AG10803 (cell line): Measurements from ENCODE around the gene UEVLD.

Experiments used
- DNase-seq: peaks from one replicate; pipeline ENCODE4 v3.0.0; 2010; ENCODE audit warnings: low read depth
- H3K4me3 ChIP-seq: 2 replicates; pipeline ENCODE4 v1.5.1; 2011; ENCODE audit warnings: mild to moderate bottlenecking, low read length, control low read depth
- TF ChIP-seq, protein P1 (sequence below): conservative IDR thresholded peaks from 2 replicates; pipeline ENCODE4 v1.5.1; 2011; ENCODE audit warnings: mild to moderate bottlenecking, low read length, control low read depth, inconsistent platforms

UEVLD gene

DNA sequence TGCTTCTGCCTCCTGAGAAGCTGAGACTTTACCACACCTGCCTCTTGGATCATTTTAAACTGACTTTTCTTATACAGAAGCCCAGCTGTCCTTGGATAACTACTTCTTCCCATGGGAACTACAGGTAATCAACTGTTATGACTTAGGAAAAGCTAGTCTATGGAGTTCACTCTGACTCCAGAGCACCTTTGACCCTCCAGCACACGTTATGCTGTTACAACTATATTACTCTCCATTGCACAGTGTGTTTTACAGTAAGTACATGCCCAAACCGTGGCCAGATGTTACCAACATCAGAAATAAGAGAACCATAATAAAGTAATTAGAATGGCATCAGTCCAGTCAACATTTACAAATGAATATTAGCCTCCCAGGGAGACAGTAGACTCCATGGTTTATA lies 40.5 kb downstream of the UEVLD start:
- no peak for DNase-seq
- H3K4me3 ChIP-seq, result no peak overlapping the region
- TF ChIP-seq, protein P1, sequence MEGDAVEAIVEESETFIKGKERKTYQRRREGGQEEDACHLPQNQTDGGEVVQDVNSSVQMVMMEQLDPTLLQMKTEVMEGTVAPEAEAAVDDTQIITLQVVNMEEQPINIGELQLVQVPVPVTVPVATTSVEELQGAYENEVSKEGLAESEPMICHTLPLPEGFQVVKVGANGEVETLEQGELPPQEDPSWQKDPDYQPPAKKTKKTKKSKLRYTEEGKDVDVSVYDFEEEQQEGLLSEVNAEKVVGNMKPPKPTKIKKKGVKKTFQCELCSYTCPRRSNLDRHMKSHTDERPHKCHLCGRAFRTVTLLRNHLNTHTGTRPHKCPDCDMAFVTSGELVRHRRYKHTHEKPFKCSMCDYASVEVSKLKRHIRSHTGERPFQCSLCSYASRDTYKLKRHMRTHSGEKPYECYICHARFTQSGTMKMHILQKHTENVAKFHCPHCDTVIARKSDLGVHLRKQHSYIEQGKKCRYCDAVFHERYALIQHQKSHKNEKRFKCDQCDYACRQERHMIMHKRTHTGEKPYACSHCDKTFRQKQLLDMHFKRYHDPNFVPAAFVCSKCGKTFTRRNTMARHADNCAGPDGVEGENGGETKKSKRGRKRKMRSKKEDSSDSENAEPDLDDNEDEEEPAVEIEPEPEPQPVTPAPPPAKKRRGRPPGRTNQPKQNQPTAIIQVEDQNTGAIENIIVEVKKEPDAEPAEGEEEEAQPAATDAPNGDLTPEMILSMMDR, result no peak

DNA sequence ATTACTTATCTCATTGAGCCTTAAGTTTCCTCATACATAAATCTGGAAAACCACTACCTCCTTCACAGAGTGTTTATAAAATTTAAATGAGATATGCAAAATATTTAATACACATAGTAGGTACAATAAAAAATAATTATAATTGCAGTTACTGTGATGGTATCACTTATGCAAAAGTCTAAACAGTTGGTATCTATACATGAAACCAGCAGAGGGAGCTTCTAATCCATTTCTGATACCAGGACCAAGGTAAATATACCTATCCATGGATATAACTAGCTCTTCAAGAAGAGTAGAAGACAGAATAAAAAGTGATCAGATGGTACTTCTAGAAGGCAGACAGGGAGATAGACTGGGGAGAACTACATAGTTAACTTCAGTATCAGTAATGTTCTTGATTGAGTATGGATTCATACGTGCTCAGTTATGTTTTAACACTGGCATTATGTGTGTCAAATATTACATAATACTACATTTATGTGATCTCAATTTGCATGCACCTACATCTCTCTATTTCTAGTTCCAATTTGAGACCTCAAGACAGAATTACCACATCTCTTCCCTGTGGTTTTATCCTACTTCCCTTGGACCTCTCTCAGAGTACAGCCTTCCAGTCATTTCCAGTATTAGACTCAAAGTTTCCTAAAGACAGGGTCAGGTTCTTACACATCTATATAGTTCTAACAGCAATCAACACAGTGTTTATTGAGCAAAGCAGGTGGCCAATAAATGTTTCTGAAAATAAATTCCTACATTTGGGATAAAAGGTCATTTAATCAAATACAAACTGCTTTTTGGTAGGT lies 48.1 kb downstream of the UEVLD start:
- DNase-seq, result no peak
- TF ChIP-seq, protein P1, result peak; percentile 41
- H3K4me3 ChIP-seq, result no peak overlapping the region

DNA sequence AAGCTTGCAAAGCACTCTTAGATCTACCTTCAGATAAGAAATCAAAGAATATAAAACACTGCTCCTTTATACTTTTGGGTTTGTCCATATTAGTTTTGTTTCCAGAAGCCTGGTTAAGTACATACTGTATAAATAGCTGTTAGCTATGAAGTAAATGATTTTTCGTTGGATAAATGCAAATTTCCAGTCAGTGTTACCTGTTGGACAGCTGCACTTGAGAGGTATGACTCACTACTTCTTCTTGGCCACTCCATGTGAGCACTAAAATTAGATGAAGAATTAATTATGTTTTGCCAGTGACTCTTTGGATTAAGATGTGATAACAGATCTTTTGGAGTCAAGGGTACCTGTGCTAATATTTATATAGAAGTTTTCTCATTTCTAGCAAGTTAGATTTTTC lies 52.3 kb downstream of the UEVLD start:
- DNase-seq, result no peak
- H3K4me3 ChIP-seq, result no peak overlapping the region
- TF ChIP-seq, protein P1, result no peak

DNA sequence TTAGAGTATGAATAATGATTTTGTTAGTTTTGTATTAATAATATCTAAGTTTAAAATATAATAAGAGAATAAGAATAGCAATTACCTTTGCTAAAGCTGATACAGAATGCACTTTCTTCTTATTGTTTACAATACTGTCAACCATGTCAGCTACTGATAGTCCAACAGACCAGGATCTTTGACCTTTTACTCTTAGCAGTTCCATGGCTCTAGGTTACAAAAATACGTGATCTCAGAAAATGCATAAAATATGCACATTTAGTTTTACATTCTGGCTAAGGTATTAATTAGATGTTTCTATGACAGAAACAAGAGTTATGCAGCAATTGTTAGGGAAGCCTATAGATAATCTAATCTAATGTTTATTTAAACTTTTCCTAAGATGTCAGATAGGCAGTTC lies 54.3 kb downstream of the UEVLD start:
- H3K4me3 ChIP-seq, result no peak overlapping the region
- TF ChIP-seq, protein P1, result no peak

DNA sequence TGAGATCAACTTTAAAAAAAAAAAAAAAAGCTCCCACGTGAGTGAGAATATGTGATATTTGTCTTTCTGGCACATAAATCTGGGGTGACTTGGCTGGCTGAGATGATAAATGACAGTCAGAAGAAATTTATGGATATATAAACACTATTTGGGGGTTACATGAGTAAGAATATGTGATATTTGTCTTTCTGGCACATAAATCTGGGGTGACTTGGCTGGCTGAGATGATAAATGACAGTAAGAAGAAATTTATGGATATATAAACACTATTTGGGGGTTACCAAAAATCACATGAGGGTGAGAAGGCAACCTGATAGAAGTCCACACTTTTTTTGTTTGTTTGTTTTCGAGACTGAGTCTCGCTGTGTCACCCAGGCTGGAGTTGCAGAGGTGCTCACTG lies 55.2 kb downstream of the UEVLD start:
- no peak overlapping the region for H3K4me3 ChIP-seq
- DNase-seq, result no peak
- TF ChIP-seq, protein P1, result no peak

More for the DNA sequence above, 54.3 kb downstream of the UEVLD start:
- DNase-seq, result no peak

DNA sequence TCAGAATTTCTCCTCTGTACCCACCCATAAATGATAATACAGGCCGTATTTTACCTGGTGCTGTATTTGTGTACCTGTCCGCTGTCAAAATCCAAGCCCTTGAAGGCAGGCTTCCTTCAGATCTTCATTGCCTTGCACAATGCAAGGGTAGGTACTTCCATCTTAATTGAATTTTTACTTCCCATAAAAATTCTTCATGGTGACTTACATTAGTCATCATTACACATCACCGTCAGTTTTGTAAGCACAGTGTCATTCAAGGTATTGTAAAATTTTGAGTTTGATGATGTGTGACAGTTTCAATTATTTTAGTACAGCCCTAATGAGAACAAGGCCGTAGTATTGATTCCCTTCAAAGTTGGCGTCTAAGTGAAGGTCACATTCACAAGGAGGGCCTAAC lies 61.0 kb downstream of the UEVLD start:
- H3K4me3 ChIP-seq, result peak overlapping the region; percentile 94
- DNase-seq, result peak; percentile 31
- TF ChIP-seq, protein P1, result no peak

DNA sequence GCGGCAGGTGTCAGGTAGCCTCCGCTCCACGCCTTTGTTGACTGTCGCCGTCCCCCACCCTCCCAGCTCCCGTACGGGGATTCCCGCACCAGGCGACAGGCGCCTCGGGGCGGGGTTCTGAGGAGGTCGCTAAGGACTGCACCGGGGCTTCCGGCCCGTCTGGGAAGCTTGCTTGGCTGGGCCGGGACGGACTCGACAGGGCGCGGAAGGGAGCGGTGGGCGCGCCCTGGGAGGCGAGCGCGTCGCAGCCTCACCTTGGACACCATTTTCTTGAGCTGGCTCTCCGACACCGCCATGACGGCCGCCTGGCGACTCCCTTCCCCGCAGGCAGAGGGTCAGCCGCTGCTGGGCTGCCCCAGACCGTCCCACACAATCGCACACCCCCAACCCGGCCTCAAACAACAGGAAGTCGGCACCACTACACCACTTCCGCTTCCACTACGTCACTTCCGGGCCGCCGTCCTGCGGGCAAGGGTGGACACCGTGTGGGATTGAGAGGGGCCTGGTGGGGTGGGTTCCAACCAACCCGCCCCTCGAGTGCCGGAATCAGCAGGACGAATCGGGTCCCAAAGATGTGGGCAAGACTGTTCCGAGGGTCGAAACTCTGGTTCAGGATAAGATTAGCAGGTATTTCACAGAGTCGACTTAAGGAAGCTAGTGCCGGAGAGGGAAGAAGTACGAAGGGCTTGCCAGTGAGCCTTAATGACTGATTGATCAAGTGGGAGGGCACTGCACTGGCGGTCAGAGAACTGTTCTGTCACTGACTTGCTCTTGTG lies 61.8 kb downstream of the UEVLD start, which contains the start of gene TSG101:
TSS of gene TSG101 (minus strand) at position 422 of the 776 bp plus-strand sequence. CDS start at position 296, 126 bp downstream.
- TF ChIP-seq, protein P1, result no peak
- H3K4me3 ChIP-seq, result peak within 1 kb of the TSS; percentile 94
- DNase-seq, result peak; percentile 92
